ENCODE measurements around the gene GRHL3. TPM values are rescaled to one million over a fixed set of nuclear protein-coding genes. Genes with fewer than 3 reads are reported as not detected.

GRHL3 gene
- total RNA-seq, 1 donor from 2014 or later = not detected

- DNase-seq (ENCODE audit: low spot score) = no peak
Observed at GRCh38 chr1:24366707-24367106, 47.5 kb downstream of the GRHL3 start.

DNA sequence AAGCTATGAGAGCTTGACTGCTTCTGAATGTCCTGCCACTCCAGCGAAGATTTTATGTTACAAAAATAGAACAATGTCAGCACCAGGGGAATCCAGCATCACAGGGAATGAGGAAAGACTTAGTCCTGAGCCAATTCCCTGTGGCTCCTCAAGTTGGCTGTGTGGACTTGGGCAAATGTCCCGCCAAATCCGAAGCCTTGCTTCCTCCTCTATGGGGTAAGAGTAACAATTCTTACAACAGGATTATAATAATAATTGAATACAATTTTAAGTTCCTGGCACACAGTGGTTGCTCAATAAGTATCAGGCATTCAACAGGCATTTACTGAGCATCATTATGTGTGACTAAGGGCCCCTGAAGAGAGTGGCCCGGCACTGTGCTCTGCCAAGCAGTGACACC, 50.0 kb downstream of the GRHL3 start:
- no peak for DNase-seq (ENCODE audit: low spot score)

DNA sequence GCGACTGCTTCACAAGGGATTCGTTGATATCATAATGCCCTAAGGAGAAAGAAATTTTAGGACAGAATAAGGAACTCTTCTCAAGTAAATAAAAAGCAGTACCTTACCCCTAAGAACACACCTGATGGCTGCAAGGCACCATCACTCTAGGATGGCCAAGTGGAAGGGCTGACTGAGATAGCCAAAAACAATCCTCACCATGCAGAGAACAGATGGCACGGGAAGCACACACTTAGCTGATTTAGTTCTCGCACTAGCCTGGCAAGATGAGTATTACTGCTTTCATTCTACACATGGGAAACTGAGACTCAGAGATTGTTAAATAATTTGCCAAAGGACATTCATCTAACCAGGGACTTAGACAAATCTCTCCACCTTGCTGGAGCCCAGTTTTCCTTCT, 50.6 kb downstream of the GRHL3 start:
- DNase-seq (ENCODE audit: low spot score) = no peak

- no peak for DNase-seq (ENCODE audit: low spot score)
Observed at GRCh38 chr1:24373044-24373443, 53.9 kb downstream of the GRHL3 start.

GRCh38 chr1:24373710-24374109, 54.6 kb downstream of the GRHL3 start:
- no peak for DNase-seq (ENCODE audit: low spot score)

DNA sequence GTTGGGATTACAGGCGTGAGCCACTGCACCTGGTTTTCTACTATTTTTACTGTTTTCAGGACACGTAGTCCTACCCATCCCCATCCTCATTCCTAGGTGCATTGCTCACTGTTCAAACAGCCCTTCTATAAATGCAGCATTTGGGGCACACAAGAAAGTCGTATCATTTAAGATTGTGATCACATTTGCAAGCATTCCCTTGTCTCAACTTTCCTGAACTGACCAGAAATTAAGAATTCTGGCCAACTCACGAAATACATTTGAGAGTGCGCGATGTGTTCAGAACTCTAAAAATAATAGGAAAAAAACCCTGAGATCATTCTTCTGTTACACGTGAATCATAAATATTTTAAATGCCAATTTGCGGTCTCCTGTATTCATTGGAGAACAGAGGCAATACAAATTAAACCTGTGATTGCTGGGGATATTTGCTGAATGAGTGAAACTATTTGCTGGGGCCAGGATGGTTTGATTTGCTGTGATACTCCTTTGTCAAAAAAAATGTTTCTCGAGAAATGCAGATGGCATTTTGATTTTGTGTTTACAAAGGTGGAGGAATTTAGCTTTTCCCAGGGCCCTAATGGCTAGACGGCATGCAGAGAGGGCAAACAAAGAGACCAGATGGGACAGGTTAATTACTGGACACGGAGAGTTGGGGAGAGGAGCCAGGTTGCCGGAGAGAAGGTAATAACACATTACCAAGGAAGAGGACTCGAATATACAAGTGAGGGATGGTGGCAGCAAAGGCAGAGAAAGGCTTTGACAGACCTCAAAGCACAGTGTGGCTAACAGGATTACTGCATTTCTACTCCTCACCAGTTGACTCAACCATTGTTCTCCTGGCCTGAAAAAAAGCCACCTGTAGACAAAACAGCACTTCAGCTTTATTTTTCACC, 56.0 kb downstream of the GRHL3 start:
- DNase-seq (ENCODE audit: low spot score) = no peak

DNA sequence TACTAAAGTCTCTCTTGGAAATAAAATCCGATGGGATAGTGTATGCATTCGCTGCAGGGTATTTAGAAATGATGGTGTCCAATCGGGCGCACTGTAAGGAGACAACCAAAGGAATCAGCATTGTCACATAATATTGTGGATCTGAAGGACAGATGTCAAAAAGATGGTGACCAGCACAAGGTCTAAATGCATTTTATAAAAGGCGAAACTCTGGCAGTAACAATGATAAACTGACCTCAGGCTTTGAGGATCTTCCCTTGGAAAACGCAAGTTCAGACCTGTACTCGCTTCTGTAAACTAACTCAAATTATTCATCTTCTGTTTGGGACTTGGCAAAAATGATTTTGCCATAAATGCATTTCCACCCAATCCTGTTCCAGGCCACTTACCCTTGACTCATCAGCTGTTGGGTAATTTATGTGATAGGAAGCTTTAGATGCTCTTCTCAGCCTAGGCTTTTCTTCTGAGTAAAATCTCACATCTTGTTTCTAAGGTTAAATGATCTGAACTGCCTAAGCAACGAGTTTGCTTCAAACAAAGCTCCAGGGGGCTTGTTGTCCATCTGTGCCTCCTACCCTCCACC, 60.7 kb downstream of the GRHL3 start:
- no peak for DNase-seq (ENCODE audit: low spot score)

GRCh38 chr1:24380508-24380907, 61.4 kb downstream of the GRHL3 start:
- DNase-seq (ENCODE audit: low spot score) = no peak

DNA sequence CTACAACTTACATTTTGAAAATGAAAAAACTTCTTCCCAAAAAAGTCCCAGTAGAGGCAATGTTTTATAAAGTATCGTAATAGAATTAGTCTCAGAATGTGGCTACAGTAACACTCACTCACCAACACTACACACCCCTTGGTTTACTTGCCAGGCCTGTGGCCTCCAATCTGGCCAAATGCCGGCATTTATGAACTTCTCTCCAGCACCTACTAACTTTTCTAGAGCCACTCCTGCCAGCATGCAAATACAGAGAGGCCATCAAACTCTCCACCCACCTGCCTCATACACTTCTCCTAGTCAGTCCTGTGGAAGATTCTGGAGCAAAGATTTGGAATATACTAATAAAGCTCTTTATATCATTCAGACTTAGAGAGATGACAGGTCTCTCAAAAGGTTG, 62.1 kb downstream of the GRHL3 start:
- DNase-seq (ENCODE audit: low spot score) = no peak

- no peak for DNase-seq (ENCODE audit: low spot score)
Observed at GRCh38 chr1:24382165-24382577, 63.0 kb downstream of the GRHL3 start.

GRCh38 chr1:24383381-24383940, 64.3 kb downstream of the GRHL3 start:
- DNase-seq (ENCODE audit: low spot score) = no peak

DNA sequence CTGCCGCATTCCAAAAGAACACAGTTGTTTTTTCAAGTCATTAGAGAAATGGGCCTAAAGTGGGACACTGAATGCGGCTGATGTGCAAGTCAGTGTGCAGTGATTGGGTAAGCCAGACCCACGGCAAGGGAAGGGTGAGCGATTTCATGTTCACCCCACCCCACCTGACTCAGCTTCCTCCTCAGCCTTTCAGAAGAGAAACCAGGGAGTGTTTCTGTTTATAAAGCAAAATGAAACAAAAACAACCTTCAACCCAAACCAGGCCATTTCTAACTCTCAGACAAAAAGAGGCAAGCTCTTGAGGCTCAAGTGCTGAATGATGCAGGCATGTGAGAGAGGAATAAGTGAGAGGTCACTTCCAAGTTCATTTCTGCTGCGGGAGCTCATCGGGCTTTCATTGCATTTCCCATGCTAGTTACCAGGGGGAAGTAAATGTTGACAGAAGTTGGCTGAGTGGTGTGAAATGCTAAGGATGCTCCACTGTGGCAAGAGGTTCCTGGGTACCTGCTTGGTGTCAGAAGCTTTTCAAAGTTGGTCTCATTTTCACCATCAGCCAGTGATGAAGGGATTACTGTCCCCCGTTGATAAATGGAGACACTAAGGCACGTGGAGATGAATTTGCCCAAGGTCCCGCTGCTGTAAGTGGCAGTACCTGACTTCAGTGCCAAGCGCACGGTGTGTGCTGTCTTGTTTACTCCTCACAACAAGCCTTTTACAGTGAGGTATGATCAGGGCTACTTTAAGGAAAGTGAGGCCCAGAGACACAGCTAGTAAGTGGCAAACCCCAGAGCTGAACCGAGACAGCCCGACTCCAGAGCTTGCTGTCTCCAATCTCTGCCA, 65.3 kb downstream of the GRHL3 start:
- DNase-seq (ENCODE audit: low spot score) = no peak

DNA sequence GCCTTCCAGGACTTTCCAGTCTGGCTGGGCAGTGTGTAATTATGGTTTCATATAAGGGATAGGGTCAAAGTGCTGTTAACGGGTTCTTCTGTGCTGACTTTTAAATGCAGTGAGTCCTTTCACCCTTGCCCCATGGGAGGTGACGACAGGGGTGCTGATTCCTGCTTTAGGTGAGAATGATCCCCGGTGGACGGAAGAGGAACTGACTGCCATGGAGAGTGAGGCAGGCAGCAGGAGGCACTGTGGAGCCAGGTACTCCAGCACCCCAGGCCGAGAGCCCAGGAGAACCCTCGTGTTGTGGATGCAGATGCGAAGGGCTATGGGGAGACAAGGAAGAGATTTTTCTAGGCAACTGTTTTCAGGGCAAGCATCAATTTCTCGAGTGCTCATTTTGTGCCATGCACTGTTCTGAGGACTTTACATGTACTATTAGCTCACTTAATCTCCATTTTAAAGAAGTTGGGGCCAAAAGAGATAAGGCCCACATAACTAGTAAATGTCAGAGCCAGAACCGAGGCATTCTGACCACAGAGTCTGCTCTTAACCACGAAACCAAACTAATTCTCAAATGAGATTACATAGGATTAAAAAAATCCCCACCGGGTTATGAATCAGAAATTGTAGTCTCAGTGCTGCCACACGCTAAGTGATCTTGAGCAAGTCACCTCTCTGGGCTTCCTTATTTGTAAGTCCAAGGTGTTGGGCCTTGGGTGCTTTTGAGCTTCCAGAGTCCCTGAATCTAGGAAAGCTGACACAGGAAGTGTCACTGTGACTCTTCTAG, 66.2 kb downstream of the GRHL3 start:
- DNase-seq (ENCODE audit: low spot score) = no peak

DNA sequence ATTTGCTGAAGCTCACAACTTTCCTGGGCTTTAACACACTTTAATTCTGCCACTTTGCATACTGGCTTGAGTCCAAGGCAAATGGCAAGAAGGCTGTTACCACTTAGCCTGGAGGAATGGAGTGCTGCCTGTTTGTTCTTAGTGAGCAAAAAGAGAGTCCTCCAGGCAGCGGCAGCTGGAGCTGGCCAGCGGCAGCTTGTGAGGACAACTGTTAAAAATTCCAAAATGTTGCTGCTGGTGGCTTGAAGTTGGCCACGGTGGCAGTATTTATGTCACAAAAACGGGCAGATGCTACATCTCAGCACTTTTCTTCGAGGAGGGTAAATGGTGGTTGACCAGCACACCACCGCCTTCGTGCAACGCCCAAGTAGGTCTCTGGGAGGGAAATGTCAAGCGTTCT, 67.1 kb downstream of the GRHL3 start:
- no peak for DNase-seq (ENCODE audit: low spot score)

DNA sequence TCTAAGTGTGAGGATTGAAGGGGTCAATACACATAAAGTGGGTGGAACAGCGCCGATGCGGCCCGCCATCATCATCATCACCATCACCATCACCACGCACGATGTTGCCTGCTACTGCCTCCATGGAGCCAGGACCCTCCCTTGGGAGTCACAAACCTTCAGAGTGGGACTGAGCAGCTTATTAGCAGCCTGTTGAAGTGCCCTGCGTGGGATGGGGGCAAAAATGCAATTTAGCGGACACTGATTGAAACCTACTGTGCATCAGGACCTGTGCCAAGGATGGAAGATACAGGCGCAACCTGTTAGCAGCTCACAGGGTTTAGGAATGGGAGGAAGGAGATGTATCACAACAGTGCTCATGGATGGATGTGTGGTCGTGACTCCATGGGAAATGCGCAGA, 67.8 kb downstream of the GRHL3 start:
- DNase-seq (ENCODE audit: low spot score) = no peak

- no peak for DNase-seq (ENCODE audit: low spot score)
Observed at GRCh38 chr1:24387636-24388175, 68.5 kb downstream of the GRHL3 start.

DNA sequence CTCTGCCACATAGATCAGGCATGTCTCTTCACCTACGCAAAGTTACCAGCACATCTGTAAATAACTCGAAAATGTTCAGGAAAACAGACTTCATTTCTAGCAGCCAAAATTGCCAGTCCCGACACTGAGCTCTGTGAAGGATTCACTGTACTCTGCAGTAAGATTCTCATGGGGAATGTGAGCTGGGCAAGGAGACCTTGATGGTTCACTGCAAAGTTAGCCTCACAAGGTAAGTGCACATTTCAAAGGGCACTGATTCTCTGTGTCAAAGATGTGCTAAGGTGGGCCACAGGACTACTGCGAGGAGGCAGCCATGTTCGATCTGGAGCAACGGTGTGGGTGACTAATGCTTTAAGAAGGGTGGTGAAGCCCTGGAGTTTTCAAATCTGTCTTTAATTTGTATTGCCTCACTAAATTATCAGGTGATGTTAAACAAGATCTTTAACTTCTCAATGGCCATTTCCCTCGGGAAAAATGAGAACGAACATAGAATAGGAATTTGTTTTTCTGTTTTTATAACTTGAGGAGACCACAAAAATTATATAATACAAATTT, 69.3 kb downstream of the GRHL3 start:
- no peak for DNase-seq (ENCODE audit: low spot score)

DNA sequence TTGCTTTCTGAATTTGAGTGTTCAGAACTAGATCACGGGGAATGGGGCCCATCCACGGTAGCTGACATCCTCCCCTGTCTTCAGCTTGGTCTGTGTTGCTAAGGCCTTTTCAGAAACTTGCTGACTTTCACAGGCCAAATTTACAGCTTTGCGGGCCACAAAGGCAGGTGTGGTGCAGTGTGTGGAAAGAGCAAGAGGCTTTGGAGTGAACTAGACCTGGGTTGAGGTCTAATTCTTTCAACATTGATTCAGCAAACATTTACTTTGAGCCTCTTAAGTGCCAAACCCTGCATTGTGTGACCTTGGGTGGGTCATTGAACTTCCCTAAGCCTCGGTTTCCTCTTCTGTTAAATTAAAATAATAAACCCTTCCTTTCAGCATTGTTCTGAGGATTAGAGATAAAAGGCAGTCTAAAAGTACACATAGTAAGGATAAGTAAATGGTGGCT, 70.1 kb downstream of the GRHL3 start:
- no peak for DNase-seq (ENCODE audit: low spot score)

DNA sequence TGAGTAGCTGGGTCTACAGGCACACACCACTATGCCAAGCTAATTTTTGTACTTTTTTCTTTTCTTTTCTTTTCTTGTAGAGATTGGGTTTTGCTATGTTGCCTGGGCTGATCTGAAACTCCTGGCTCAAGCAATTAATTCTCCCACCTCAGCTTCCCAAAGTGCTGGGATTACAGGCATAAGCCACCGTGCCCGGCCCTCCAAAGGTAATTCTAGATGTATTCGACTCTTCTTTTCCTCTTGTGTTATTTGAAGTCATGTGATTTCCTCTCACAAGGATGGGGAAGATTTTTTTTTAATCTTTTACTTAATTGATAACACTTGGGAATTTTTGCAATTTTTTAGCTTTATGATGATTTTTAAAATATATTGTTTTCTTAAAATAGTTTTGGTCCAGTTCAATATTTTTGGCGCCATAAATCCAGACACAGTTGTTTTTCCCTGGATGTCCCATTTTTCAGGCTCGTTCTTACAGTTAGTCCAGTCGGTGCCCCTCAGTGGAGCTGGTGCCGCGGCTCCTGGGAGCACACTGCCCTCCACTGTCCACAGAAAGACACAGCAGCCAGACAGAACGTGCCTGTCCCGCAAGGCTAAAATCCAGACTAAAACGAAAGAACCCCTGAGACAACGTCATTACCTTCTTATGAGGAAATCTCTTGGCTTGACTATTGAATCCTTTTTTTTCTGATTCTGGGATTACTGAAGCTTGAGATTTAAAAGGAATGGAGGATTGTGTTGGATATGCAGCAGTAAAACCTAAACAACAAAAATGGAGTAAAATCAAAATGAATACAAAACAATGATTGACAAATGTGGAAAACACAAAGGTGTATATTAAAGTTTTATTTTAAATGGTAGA, 72.0 kb downstream of the GRHL3 start:
- DNase-seq (ENCODE audit: low spot score) = no peak
